ENCODE measurements around the gene MMP7. TPM values are rescaled to one million over a fixed set of nuclear protein-coding genes. Genes with fewer than 3 reads are reported as not detected.

MMP7 gene
- total RNA-seq, 1 experiment from 2014 or later = not detected

- no peak overlapping the region for H3K23ac ChIP-seq (ENCODE audit: insufficient read length, low read depth, low read length)
- no peaks in the 10 kb centered on the region for H3K27me3 ChIP-seq (ENCODE audit: insufficient read depth, low read length)
- no peak overlapping the region for H3K27ac ChIP-seq (ENCODE audit: insufficient read length, low read depth, low read length)
- no peak overlapping the region for H2BK5ac ChIP-seq (ENCODE audit: insufficient read length, low read length)
- no peak overlapping the region for H4K8ac ChIP-seq (replicated peaks; ENCODE audit: insufficient read length, low read depth, low read length)
- no peak overlapping the region for H2BK15ac ChIP-seq (ENCODE audit: low read depth, low read length)
- peaks cover 2 to 3% of the 10 kb centered on the region in 2 experiments; a peak in 2 of 4 replicates for H3K4me1 Mint-ChIP-seq
- H3K27me3 Mint-ChIP-seq (ENCODE audit: low read depth) = no peaks in the 10 kb centered on the region; the same call in 1 of the 2 replicates
- H3T11ph ChIP-seq (ENCODE audit: low read length) = no peak overlapping the region
- peaks cover 3% of the 10 kb centered on the region; the same call in 1 of the 2 replicates for H3K4me1 ChIP-seq (ENCODE audit: insufficient read depth, low read length)
- no peak for TF ChIP-seq CTCF (conservative IDR thresholded peaks at IDR 0.05)
- no peak overlapping the region for H3K27ac Mint-ChIP-seq
- no peaks in the 10 kb centered on the region for H3K23me2 ChIP-seq (ENCODE audit: insufficient read length, low read depth, low read length, poor library complexity, severe bottlenecking)
- no peak overlapping the region for H4K5ac ChIP-seq (ENCODE audit: insufficient read length, low read depth, low read length)
- no peak overlapping the region for H3K14ac ChIP-seq (ENCODE audit: insufficient read depth, low read length)
- no peak overlapping the region for H4K91ac ChIP-seq (ENCODE audit: insufficient read length, low read depth, low read length)
- no peak overlapping the region for H3K56ac ChIP-seq (ENCODE audit: insufficient read length, low read depth, low read length)
- no peak overlapping the region for H3K4me3 Mint-ChIP-seq
- no peak overlapping the region for H3K18ac ChIP-seq (ENCODE audit: insufficient read length, low read depth, low read length)
- no peaks in the 10 kb centered on the region for H4K20me1 ChIP-seq (ENCODE audit: control insufficient read depth, insufficient read depth, insufficient read length)
- H2AK5ac ChIP-seq (ENCODE audit: insufficient read length, low read length) = no peak overlapping the region
- H2BK12ac ChIP-seq (ENCODE audit: insufficient read length, low read depth, low read length) = no peak overlapping the region
- H3K79me1 ChIP-seq (ENCODE audit: insufficient read depth, low read depth, low read length, poor library complexity, severe bottlenecking) = no peaks in the 10 kb centered on the region
- H3K36me3 Mint-ChIP-seq (ENCODE audit: insufficient read depth in 1 of 3, low read depth in 3 of 3) = no peaks in the 10 kb centered on the region
- no peaks in the 10 kb centered on the region for H3K9me3 ChIP-seq (ENCODE audit: control insufficient read depth, low read depth, low read length)
- H3K4me2 ChIP-seq (ENCODE audit: insufficient read depth, insufficient read length, low read length) = no peak overlapping the region
- H3K4ac ChIP-seq (ENCODE audit: low read depth, low read length) = no peak overlapping the region
- H2BK120ac ChIP-seq (ENCODE audit: low read depth, low read length, poor library complexity, severe bottlenecking) = no peak overlapping the region
- no peak overlapping the region for H3K9ac ChIP-seq (ENCODE audit: extremely low read depth, insufficient read length, low read length)
- no peak overlapping the region for H2BK20ac ChIP-seq (ENCODE audit: low read depth, low read length, poor library complexity, severe bottlenecking)
- no peaks in the 10 kb centered on the region; a peak in 1 of 5 replicates for H3K9me3 Mint-ChIP-seq
- DNase-seq = no peak
- no peak overlapping the region for H2AFZ ChIP-seq (ENCODE audit: low read length)
- no peaks in the 10 kb centered on the region for H3K79me2 ChIP-seq (ENCODE audit: insufficient read depth, low read length)
These were observed 10.0 kb downstream of the MMP7 start for GRCh38 chr11:102520514-102520913.
